C4-2B (cell line): ENCODE data around the gene SHC1.

Experiments used
- ZFX ChIP-seq: fragments of 450-650 bp; IDR thresholded peaks from 2 replicates; pipeline ENCODE4 v1.6.1; 2017
- TF ChIP-seq, protein P1 (sequence below): fragments of 450-650 bp; conservative IDR thresholded peaks from 2 replicates; pipeline ENCODE4 v1.5.1; 2017; ENCODE audit warnings: mild to moderate bottlenecking

GRCh38 chr1:154940651-154941194 lies 29.8 kb downstream of the SHC1 start:
- TF ChIP-seq, protein P1, sequence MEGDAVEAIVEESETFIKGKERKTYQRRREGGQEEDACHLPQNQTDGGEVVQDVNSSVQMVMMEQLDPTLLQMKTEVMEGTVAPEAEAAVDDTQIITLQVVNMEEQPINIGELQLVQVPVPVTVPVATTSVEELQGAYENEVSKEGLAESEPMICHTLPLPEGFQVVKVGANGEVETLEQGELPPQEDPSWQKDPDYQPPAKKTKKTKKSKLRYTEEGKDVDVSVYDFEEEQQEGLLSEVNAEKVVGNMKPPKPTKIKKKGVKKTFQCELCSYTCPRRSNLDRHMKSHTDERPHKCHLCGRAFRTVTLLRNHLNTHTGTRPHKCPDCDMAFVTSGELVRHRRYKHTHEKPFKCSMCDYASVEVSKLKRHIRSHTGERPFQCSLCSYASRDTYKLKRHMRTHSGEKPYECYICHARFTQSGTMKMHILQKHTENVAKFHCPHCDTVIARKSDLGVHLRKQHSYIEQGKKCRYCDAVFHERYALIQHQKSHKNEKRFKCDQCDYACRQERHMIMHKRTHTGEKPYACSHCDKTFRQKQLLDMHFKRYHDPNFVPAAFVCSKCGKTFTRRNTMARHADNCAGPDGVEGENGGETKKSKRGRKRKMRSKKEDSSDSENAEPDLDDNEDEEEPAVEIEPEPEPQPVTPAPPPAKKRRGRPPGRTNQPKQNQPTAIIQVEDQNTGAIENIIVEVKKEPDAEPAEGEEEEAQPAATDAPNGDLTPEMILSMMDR, result no peak
- TF ChIP-seq ZFX, result no peak
